Measurements from ENCODE around the gene PSME1. TPM values are rescaled to one million over a fixed set of nuclear protein-coding genes. Genes with fewer than 3 reads are reported as not detected.
A peak's percentile ranks its signal among the peaks of the same experiment; 100 is the strongest.

Gene PSME1
- total and polyA plus RNA-seq, 2 experiments from 2014 or later, result 61.1 to 215 TPM

DNA sequence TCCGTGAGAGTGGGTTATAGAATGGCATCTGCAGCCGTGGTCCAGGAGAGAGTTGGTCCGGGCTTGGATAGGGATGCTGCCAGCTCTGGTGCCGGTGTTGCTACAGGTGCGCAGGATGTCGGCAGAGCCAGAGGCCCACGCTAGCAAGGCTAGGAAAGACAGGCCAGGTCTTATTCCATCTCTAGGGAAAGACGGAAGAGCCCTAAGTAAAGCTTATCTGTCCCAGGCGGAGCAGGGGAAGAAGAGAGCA is 485 bp upstream of the PSME1 start:
- H3K36me3 ChIP-seq (ENCODE audit: insufficient read depth), result peaks cover 14% of the 10 kb centered on the region; the same call in 1 of the 2 replicates
- peaks cover 33% of the 10 kb centered on the region for H3K36me3 Mint-ChIP-seq (ENCODE audit: low read depth)
- peaks cover 22% of the 10 kb centered on the region for H3K4me1 ChIP-seq (ENCODE audit: insufficient read depth)
- peaks cover 21% of the 10 kb centered on the region for H3K27me3 Mint-ChIP-seq (ENCODE audit: insufficient read depth, low read depth, poor library complexity)
- H3K4me1 Mint-ChIP-seq, result peaks cover 46% of the 10 kb centered on the region
- H3F3A ChIP-seq (replicated peaks; ENCODE audit: low read depth), result peaks cover 29% of the 10 kb centered on the region
- ATAC-seq, result no peak
- H3K27ac Mint-ChIP-seq, result peak overlapping the region; percentile 10; the same call in 1 of the 2 replicates
- H3K4me3 Mint-ChIP-seq, result peak overlapping the region; percentile 79
- H3K27ac ChIP-seq (ENCODE audit: low read depth), result peak overlapping the region; percentile 84; the same call in 1 of the 2 replicates
- DNase-seq (ENCODE audit: low spot score), result no peak
- peak overlapping the region; percentile 97 for H2AFZ ChIP-seq
- H3K4me3 ChIP-seq, result peak overlapping the region; percentile 96
- H3K9me3 Mint-ChIP-seq, result no peaks in the 10 kb centered on the region
- H4K20me1 ChIP-seq (replicated peaks; ENCODE audit: insufficient read depth), result peaks cover 9% of the 10 kb centered on the region
- no peaks in the 10 kb centered on the region for H3K9me2 ChIP-seq (ENCODE audit: insufficient read depth)
- TF ChIP-seq CREB1 (CRISPR knock-in tag; IDR thresholded peaks at IDR 0.05; ENCODE audit: low read depth) (no peak), POLR2AphosphoS5 (IDR thresholded peaks at IDR 0.05; ENCODE audit: low read depth) (no peak), JUNB (IDR thresholded peaks at IDR 0.05; ENCODE audit: unreplicated experiment) (no peak), NANOG (IDR thresholded peaks at IDR 0.05; ENCODE audit: borderline replicate concordance) (no peak), EZH2phosphoT487 (IDR thresholded peaks at IDR 0.05; ENCODE audit: unreplicated experiment) (no peak), ZNF114 (CRISPR knock-in tag; IDR thresholded peaks at IDR 0.05) (no peak), ZNF331 (CRISPR knock-in tag; IDR thresholded peaks at IDR 0.05; ENCODE audit: low read depth) (no peak), EZH2 (IDR thresholded peaks at IDR 0.05; ENCODE audit: low read depth, unreplicated experiment) (no peak), STAT1 (IDR thresholded peaks at IDR 0.05; ENCODE audit: unreplicated experiment) (no peak)
- TF ChIP-seq, protein P1, sequence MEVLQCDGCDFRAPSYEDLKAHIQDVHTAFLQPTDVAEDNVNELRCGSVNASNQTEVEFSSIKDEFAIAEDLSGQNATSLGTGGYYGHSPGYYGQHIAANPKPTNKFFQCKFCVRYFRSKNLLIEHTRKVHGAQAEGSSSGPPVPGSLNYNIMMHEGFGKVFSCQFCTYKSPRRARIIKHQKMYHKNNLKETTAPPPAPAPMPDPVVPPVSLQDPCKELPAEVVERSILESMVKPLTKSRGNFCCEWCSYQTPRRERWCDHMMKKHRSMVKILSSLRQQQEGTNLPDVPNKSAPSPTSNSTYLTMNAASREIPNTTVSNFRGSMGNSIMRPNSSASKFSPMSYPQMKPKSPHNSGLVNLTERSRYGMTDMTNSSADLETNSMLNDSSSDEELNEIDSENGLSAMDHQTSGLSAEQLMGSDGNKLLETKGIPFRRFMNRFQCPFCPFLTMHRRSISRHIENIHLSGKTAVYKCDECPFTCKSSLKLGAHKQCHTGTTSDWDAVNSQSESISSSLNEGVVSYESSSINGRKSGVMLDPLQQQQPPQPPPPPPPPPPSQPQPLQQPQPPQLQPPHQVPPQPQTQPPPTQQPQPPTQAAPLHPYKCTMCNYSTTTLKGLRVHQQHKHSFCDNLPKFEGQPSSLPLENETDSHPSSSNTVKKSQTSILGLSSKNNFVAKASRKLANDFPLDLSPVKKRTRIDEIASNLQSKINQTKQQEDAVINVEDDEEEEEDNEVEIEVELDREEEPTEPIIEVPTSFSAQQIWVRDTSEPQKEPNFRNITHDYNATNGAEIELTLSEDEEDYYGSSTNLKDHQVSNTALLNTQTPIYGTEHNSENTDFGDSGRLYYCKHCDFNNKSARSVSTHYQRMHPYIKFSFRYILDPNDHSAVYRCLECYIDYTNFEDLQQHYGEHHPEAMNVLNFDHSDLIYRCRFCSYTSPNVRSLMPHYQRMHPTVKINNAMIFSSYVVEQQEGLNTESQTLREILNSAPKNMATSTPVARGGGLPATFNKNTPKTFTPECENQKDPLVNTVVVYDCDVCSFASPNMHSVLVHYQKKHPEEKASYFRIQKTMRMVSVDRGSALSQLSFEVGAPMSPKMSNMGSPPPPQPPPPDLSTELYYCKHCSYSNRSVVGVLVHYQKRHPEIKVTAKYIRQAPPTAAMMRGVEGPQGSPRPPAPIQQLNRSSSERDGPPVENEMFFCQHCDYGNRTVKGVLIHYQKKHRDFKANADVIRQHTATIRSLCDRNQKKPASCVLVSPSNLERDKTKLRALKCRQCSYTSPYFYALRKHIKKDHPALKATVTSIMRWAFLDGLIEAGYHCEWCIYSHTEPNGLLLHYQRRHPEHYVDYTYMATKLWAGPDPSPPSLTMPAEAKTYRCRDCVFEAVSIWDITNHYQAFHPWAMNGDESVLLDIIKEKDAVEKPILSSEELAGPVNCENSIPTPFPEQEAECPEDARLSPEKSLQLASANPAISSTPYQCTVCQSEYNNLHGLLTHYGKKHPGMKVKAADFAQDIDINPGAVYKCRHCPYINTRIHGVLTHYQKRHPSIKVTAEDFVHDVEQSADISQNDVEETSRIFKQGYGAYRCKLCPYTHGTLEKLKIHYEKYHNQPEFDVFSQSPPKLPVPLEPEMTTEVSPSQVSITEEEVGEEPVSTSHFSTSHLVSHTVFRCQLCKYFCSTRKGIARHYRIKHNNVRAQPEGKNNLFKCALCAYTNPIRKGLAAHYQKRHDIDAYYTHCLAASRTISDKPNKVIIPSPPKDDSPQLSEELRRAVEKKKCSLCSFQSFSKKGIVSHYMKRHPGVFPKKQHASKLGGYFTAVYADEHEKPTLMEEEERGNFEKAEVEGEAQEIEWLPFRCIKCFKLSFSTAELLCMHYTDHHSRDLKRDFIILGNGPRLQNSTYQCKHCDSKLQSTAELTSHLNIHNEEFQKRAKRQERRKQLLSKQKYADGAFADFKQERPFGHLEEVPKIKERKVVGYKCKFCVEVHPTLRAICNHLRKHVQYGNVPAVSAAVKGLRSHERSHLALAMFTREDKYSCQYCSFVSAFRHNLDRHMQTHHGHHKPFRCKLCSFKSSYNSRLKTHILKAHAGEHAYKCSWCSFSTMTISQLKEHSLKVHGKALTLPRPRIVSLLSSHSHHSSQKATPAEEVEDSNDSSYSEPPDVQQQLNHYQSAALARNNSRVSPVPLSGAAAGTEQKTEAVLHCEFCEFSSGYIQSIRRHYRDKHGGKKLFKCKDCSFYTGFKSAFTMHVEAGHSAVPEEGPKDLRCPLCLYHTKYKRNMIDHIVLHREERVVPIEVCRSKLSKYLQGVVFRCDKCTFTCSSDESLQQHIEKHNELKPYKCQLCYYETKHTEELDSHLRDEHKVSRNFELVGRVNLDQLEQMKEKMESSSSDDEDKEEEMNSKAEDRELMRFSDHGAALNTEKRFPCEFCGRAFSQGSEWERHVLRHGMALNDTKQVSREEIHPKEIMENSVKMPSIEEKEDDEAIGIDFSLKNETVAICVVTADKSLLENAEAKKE (CRISPR knock-in tag; IDR thresholded peaks at IDR 0.05), result no peak
- TF ChIP-seq, protein P2, sequence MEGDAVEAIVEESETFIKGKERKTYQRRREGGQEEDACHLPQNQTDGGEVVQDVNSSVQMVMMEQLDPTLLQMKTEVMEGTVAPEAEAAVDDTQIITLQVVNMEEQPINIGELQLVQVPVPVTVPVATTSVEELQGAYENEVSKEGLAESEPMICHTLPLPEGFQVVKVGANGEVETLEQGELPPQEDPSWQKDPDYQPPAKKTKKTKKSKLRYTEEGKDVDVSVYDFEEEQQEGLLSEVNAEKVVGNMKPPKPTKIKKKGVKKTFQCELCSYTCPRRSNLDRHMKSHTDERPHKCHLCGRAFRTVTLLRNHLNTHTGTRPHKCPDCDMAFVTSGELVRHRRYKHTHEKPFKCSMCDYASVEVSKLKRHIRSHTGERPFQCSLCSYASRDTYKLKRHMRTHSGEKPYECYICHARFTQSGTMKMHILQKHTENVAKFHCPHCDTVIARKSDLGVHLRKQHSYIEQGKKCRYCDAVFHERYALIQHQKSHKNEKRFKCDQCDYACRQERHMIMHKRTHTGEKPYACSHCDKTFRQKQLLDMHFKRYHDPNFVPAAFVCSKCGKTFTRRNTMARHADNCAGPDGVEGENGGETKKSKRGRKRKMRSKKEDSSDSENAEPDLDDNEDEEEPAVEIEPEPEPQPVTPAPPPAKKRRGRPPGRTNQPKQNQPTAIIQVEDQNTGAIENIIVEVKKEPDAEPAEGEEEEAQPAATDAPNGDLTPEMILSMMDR (conservative IDR thresholded peaks at IDR 0.05; ENCODE audit: low read depth in 2 of 2), result no peak
- TF ChIP-seq, protein P3, sequence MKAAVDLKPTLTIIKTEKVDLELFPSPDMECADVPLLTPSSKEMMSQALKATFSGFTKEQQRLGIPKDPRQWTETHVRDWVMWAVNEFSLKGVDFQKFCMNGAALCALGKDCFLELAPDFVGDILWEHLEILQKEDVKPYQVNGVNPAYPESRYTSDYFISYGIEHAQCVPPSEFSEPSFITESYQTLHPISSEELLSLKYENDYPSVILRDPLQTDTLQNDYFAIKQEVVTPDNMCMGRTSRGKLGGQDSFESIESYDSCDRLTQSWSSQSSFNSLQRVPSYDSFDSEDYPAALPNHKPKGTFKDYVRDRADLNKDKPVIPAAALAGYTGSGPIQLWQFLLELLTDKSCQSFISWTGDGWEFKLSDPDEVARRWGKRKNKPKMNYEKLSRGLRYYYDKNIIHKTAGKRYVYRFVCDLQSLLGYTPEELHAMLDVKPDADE (IDR thresholded peaks at IDR 0.05), result no peak
- TF ChIP-seq, protein P4, sequence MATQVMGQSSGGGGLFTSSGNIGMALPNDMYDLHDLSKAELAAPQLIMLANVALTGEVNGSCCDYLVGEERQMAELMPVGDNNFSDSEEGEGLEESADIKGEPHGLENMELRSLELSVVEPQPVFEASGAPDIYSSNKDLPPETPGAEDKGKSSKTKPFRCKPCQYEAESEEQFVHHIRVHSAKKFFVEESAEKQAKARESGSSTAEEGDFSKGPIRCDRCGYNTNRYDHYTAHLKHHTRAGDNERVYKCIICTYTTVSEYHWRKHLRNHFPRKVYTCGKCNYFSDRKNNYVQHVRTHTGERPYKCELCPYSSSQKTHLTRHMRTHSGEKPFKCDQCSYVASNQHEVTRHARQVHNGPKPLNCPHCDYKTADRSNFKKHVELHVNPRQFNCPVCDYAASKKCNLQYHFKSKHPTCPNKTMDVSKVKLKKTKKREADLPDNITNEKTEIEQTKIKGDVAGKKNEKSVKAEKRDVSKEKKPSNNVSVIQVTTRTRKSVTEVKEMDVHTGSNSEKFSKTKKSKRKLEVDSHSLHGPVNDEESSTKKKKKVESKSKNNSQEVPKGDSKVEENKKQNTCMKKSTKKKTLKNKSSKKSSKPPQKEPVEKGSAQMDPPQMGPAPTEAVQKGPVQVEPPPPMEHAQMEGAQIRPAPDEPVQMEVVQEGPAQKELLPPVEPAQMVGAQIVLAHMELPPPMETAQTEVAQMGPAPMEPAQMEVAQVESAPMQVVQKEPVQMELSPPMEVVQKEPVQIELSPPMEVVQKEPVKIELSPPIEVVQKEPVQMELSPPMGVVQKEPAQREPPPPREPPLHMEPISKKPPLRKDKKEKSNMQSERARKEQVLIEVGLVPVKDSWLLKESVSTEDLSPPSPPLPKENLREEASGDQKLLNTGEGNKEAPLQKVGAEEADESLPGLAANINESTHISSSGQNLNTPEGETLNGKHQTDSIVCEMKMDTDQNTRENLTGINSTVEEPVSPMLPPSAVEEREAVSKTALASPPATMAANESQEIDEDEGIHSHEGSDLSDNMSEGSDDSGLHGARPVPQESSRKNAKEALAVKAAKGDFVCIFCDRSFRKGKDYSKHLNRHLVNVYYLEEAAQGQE (IDR thresholded peaks at IDR 0.05; ENCODE audit: unreplicated experiment), result no peak
- H3K4me2 ChIP-seq, result peak overlapping the region; percentile 87
- H3K27me3 ChIP-seq (ENCODE audit: insufficient read depth), result no peaks in the 10 kb centered on the region
- peaks cover 16% of the 10 kb centered on the region for H3K79me2 ChIP-seq (replicated peaks; ENCODE audit: insufficient read depth)
